Measurements from ENCODE around the gene TNN.

The TNN gene

GRCh38 chr1:175174309-175175102 lies 106.9 kb downstream of the TNN start:
- H4K5ac ChIP-seq (ENCODE audit: low read length) = no peak overlapping the region
- WGBS (ENCODE audit: extremely low coverage, insufficient coverage, low lambda C conversion rate) = no CpG with 5 or more reads among the region's 5 CpGs
- H3K79me2 ChIP-seq (ENCODE audit: control insufficient read depth, insufficient read depth, low read length) = no peaks in the 10 kb centered on the region
- no peaks in the 10 kb centered on the region for H3K79me1 ChIP-seq (ENCODE audit: low read length)
- no peak overlapping the region for H2AK5ac ChIP-seq (ENCODE audit: low read length)
- H3K4ac ChIP-seq (ENCODE audit: low read depth, low read length) = no peak overlapping the region
- no peak overlapping the region for H3K9ac ChIP-seq (ENCODE audit: low read length)
- H3K27me3 ChIP-seq (ENCODE audit: insufficient read depth, low read length, poor library complexity) = no peaks in the 10 kb centered on the region
- no peak overlapping the region for H3K56ac ChIP-seq (ENCODE audit: low read length)
- DNase-seq = no peak
- peaks cover 3% of the 10 kb centered on the region for H3K4me1 ChIP-seq (ENCODE audit: control insufficient read depth, low read depth, low read length)
- no peak overlapping the region for H4K8ac ChIP-seq (ENCODE audit: low read depth, low read length)
- H3K18ac ChIP-seq (ENCODE audit: low read length) = no peak overlapping the region
- H3K36me3 ChIP-seq (ENCODE audit: control insufficient read depth, insufficient read depth, low read length) = no peaks in the 10 kb centered on the region
- H3K4me2 ChIP-seq (ENCODE audit: low read length) = no peak overlapping the region
- no peak overlapping the region for H3K23ac ChIP-seq (ENCODE audit: low read length)
- H3K27ac ChIP-seq (ENCODE audit: low read depth, low read length) = no peak overlapping the region
- no peak overlapping the region for H2BK120ac ChIP-seq (ENCODE audit: low read depth, low read length)
- no peak overlapping the region for H2BK15ac ChIP-seq (replicated peaks; ENCODE audit: low read depth)
- no peak overlapping the region for H3K4me3 ChIP-seq (ENCODE audit: low read length)
- H2BK5ac ChIP-seq (ENCODE audit: low read length) = no peak overlapping the region

- Histone ChIP-seq H3K79me1 (ENCODE audit: low read length) (no peaks in the 10 kb centered on the region), H3K36me3 (ENCODE audit: control insufficient read depth, insufficient read depth, low read length) (no peaks in the 10 kb centered on the region), H2BK120ac (ENCODE audit: low read depth, low read length) (no peak overlapping the region), H2BK15ac (replicated peaks; ENCODE audit: low read depth) (no peak overlapping the region), H3K4me3 (ENCODE audit: low read length) (no peak overlapping the region), H3K79me2 (ENCODE audit: control insufficient read depth, insufficient read depth, low read length) (no peaks in the 10 kb centered on the region), H3K27ac (ENCODE audit: low read depth, low read length) (no peak overlapping the region), H4K5ac (ENCODE audit: low read length) (no peak overlapping the region), H2AK5ac (ENCODE audit: low read length) (no peak overlapping the region), H3K27me3 (ENCODE audit: insufficient read depth, low read length, poor library complexity) (no peaks in the 10 kb centered on the region), H3K4me2 (ENCODE audit: low read length) (no peak overlapping the region), H3K9ac (ENCODE audit: low read length) (no peak overlapping the region), H3K4me1 (ENCODE audit: control insufficient read depth, low read depth, low read length) (peaks cover 1% of the 10 kb centered on the region), H3K23ac (ENCODE audit: low read length) (no peak overlapping the region), H2BK5ac (ENCODE audit: low read length) (no peak overlapping the region), H3K18ac (ENCODE audit: low read length) (no peak overlapping the region), H4K8ac (ENCODE audit: low read depth, low read length) (no peak overlapping the region), H3K56ac (ENCODE audit: low read length) (no peak overlapping the region), H3K4ac (ENCODE audit: low read depth, low read length) (no peak overlapping the region)
- DNase-seq = no peak
- no CpG with 5 or more reads among the region's 1 CpG for WGBS (ENCODE audit: extremely low coverage, insufficient coverage, low lambda C conversion rate)
Measured at GRCh38 chr1:175176246-175176645, 108.6 kb downstream of the TNN start.

GRCh38 chr1:175178056-175178455 lies 110.4 kb downstream of the TNN start:
- no peaks in the 10 kb centered on the region for H3K27me3 ChIP-seq (ENCODE audit: insufficient read depth, low read length, poor library complexity)
- no peak for DNase-seq
- H3K4me2 ChIP-seq (ENCODE audit: low read length) = no peak overlapping the region

GRCh38 chr1:175178456-175178855 lies 110.8 kb downstream of the TNN start:
- H3K4me1 ChIP-seq (ENCODE audit: control insufficient read depth, low read depth, low read length) = no peaks in the 10 kb centered on the region
- no peaks in the 10 kb centered on the region for H3K27me3 ChIP-seq (ENCODE audit: insufficient read depth, low read length, poor library complexity)
- no peaks in the 10 kb centered on the region for H3K79me2 ChIP-seq (ENCODE audit: control insufficient read depth, insufficient read depth, low read length)
- no peak overlapping the region for H2AK5ac ChIP-seq (ENCODE audit: low read length)
- H3K27ac ChIP-seq (ENCODE audit: low read depth, low read length) = no peak overlapping the region
- WGBS (ENCODE audit: extremely low coverage, insufficient coverage, low lambda C conversion rate) = no CpG with 5 or more reads among the region's 3 CpGs
- H3K4me2 ChIP-seq (ENCODE audit: low read length) = no peak overlapping the region
- H2BK15ac ChIP-seq (replicated peaks; ENCODE audit: low read depth) = no peak overlapping the region
- no peak for DNase-seq
- H4K8ac ChIP-seq (ENCODE audit: low read depth, low read length) = no peak overlapping the region
- no peak overlapping the region for H3K18ac ChIP-seq (ENCODE audit: low read length)
- H4K5ac ChIP-seq (ENCODE audit: low read length) = no peak overlapping the region
- H3K79me1 ChIP-seq (ENCODE audit: low read length) = no peaks in the 10 kb centered on the region
- no peak overlapping the region for H3K4ac ChIP-seq (ENCODE audit: low read depth, low read length)
- H2BK120ac ChIP-seq (ENCODE audit: low read depth, low read length) = no peak overlapping the region
- no peaks in the 10 kb centered on the region for H3K36me3 ChIP-seq (ENCODE audit: control insufficient read depth, insufficient read depth, low read length)
- H2BK5ac ChIP-seq (ENCODE audit: low read length) = no peak overlapping the region
- H3K56ac ChIP-seq (ENCODE audit: low read length) = no peak overlapping the region
- no peak overlapping the region for H3K9ac ChIP-seq (ENCODE audit: low read length)
- H3K4me3 ChIP-seq (ENCODE audit: low read length) = no peak overlapping the region
- H3K23ac ChIP-seq (ENCODE audit: low read length) = no peak overlapping the region

More at GRCh38 chr1:175178056-175178455, 110.4 kb downstream of the TNN start:
- Histone ChIP-seq H4K5ac (ENCODE audit: low read length) (no peak overlapping the region), H3K4me1 (ENCODE audit: control insufficient read depth, low read depth, low read length) (no peaks in the 10 kb centered on the region), H3K36me3 (ENCODE audit: control insufficient read depth, insufficient read depth, low read length) (no peaks in the 10 kb centered on the region), H3K79me2 (ENCODE audit: control insufficient read depth, insufficient read depth, low read length) (no peaks in the 10 kb centered on the region), H3K4ac (ENCODE audit: low read depth, low read length) (no peak overlapping the region), H3K23ac (ENCODE audit: low read length) (no peak overlapping the region), H4K8ac (ENCODE audit: low read depth, low read length) (no peak overlapping the region), H3K9ac (ENCODE audit: low read length) (no peak overlapping the region), H3K18ac (ENCODE audit: low read length) (no peak overlapping the region), H3K4me3 (ENCODE audit: low read length) (no peak overlapping the region), H3K56ac (ENCODE audit: low read length) (no peak overlapping the region), H2BK120ac (ENCODE audit: low read depth, low read length) (no peak overlapping the region), H2BK5ac (ENCODE audit: low read length) (no peak overlapping the region), H3K27ac (ENCODE audit: low read depth, low read length) (no peak overlapping the region), H3K79me1 (ENCODE audit: low read length) (no peaks in the 10 kb centered on the region), H2AK5ac (ENCODE audit: low read length) (no peak overlapping the region), H2BK15ac (replicated peaks; ENCODE audit: low read depth) (no peak overlapping the region)
- WGBS (ENCODE audit: extremely low coverage, insufficient coverage, low lambda C conversion rate) = no CpG with 5 or more reads among the region's 1 CpG

- no peak overlapping the region for H2BK15ac ChIP-seq (replicated peaks; ENCODE audit: low read depth)
- H4K8ac ChIP-seq (ENCODE audit: low read depth, low read length) = no peak overlapping the region
- WGBS (ENCODE audit: extremely low coverage, insufficient coverage, low lambda C conversion rate) = no CpG with 5 or more reads among the region's 2 CpGs
- peaks cover 1% of the 10 kb centered on the region for H3K79me1 ChIP-seq (ENCODE audit: low read length)
- no peak overlapping the region for H3K4me3 ChIP-seq (ENCODE audit: low read length)
- no peak overlapping the region for H3K18ac ChIP-seq (ENCODE audit: low read length)
- no peaks in the 10 kb centered on the region for H3K4me1 ChIP-seq (ENCODE audit: control insufficient read depth, low read depth, low read length)
- no peak overlapping the region for H3K56ac ChIP-seq (ENCODE audit: low read length)
- H4K5ac ChIP-seq (ENCODE audit: low read length) = no peak overlapping the region
- no peak overlapping the region for H2AK5ac ChIP-seq (ENCODE audit: low read length)
- no peak overlapping the region for H3K9ac ChIP-seq (ENCODE audit: low read length)
- no peak overlapping the region for H3K4me2 ChIP-seq (ENCODE audit: low read length)
- no peaks in the 10 kb centered on the region for H3K36me3 ChIP-seq (ENCODE audit: control insufficient read depth, insufficient read depth, low read length)
- no peaks in the 10 kb centered on the region for H3K27me3 ChIP-seq (ENCODE audit: insufficient read depth, low read length, poor library complexity)
- no peak overlapping the region for H2BK120ac ChIP-seq (ENCODE audit: low read depth, low read length)
- H3K4ac ChIP-seq (ENCODE audit: low read depth, low read length) = no peak overlapping the region
- no peak overlapping the region for H2BK5ac ChIP-seq (ENCODE audit: low read length)
- no peak overlapping the region for H3K23ac ChIP-seq (ENCODE audit: low read length)
- H3K79me2 ChIP-seq (ENCODE audit: control insufficient read depth, insufficient read depth, low read length) = no peaks in the 10 kb centered on the region
- no peak for DNase-seq
- H3K27ac ChIP-seq (ENCODE audit: low read depth, low read length) = no peak overlapping the region
Measured at GRCh38 chr1:175179837-175180590, 112.4 kb downstream of the TNN start.
